ENCODE data around the gene KRTAP20-1. TPM values are rescaled to one million over a fixed set of nuclear protein-coding genes. Genes with fewer than 3 reads are reported as not detected.

KRTAP20-1 gene
- total RNA-seq, 1 donor from 2014 or later, result not detected

- Mint-ChIP-seq H3K27me3 (ENCODE audit: low read depth) (no peaks in the 10 kb centered on the region), H3K4me3 (no peak within 1 kb of the TSS), H3K9me3 (peaks cover 42% of the 10 kb centered on the region), H3K27ac (no peak within 1 kb of the TSS), H3K36me3 (no peaks in the 10 kb centered on the region), H3K4me1 (no peaks in the 10 kb centered on the region)
- no peak for DNase-seq (ENCODE audit: low spot score in 2 of 2, unreplicated experiment in 2 of 2)
- TF ChIP-seq CTCF (IDR thresholded peaks at IDR 0.05; ENCODE audit: unreplicated experiment), result no peak
Observed at GRCh38 chr21:30590297-30590696, 25.9 kb upstream of the KRTAP20-1 start, which contains the start of gene KRTAP22-2. Gene KRTAP22-2, minus strand, starts transcription at chr21:30590397.

GRCh38 chr21:30592140-30592539 is 24.1 kb upstream of the KRTAP20-1 start, which contains the start of gene KRTAP6-3:
Gene KRTAP6-3, plus strand, starts transcription at chr21:30592440. Its CDS starts 6 bp downstream, at chr21:30592446.
- Mint-ChIP-seq H3K27me3 (ENCODE audit: low read depth) (no peaks in the 10 kb centered on the region), H3K27ac (no peak within 1 kb of the TSS), H3K4me3 (no peak within 1 kb of the TSS), H3K4me1 (no peaks in the 10 kb centered on the region), H3K9me3 (peaks cover 39% of the 10 kb centered on the region), H3K36me3 (no peaks in the 10 kb centered on the region)
- TF ChIP-seq CTCF (IDR thresholded peaks at IDR 0.05; ENCODE audit: unreplicated experiment), result no peak
- DNase-seq (ENCODE audit: low spot score in 2 of 2, unreplicated experiment in 2 of 2), result no peak

- Mint-ChIP-seq H3K9me3 (peaks cover 62% of the 10 kb centered on the region), H3K4me1 (no peaks in the 10 kb centered on the region), H3K36me3 (no peaks in the 10 kb centered on the region), H3K4me3 (no peak within 1 kb of the TSS), H3K27me3 (ENCODE audit: low read depth) (no peaks in the 10 kb centered on the region), H3K27ac (no peak within 1 kb of the TSS)
- no peak for TF ChIP-seq CTCF (IDR thresholded peaks at IDR 0.05; ENCODE audit: unreplicated experiment)
- DNase-seq (ENCODE audit: low spot score in 2 of 2, unreplicated experiment in 2 of 2), result no peak
Observed at GRCh38 chr21:30598802-30599201, 17.4 kb upstream of the KRTAP20-1 start, which contains the start of gene KRTAP6-2. Gene KRTAP6-2, minus strand, starts transcription at chr21:30598902. Its CDS starts 28 bp downstream, at chr21:30598874.

- Mint-ChIP-seq H3K27me3 (ENCODE audit: low read depth) (no peaks in the 10 kb centered on the region), H3K36me3 (no peaks in the 10 kb centered on the region), H3K4me1 (no peaks in the 10 kb centered on the region), H3K4me3 (no peak within 1 kb of the TSS), H3K27ac (no peak within 1 kb of the TSS), H3K9me3 (peaks cover 53% of the 10 kb centered on the region)
- DNase-seq (ENCODE audit: low spot score in 2 of 2, unreplicated experiment in 2 of 2), result no peak
- no peak for TF ChIP-seq CTCF (IDR thresholded peaks at IDR 0.05; ENCODE audit: unreplicated experiment)
Observed at GRCh38 chr21:30600787-30601186, 15.4 kb upstream of the KRTAP20-1 start, which contains the start of gene KRTAP22-1. Gene KRTAP22-1, plus strand, starts transcription at chr21:30601087.

- no peak for TF ChIP-seq CTCF (IDR thresholded peaks at IDR 0.05; ENCODE audit: unreplicated experiment)
- no peaks in the 10 kb centered on the region for H3K36me3 Mint-ChIP-seq
Observed at GRCh38 chr21:30605968-30606367, 10.3 kb upstream of the KRTAP20-1 start.

GRCh38 chr21:30612132-30612531 is 4.1 kb upstream of the KRTAP20-1 start:
- peaks cover 64% of the 10 kb centered on the region for H3K9me3 Mint-ChIP-seq
- H3K4me3 Mint-ChIP-seq, result no peak overlapping the region
- no peak for DNase-seq (ENCODE audit: low spot score in 2 of 2, unreplicated experiment in 2 of 2)
- no peaks in the 10 kb centered on the region for H3K4me1 Mint-ChIP-seq
- H3K27me3 Mint-ChIP-seq (ENCODE audit: low read depth), result no peaks in the 10 kb centered on the region
- no peaks in the 10 kb centered on the region for H3K36me3 Mint-ChIP-seq
- no peak overlapping the region for H3K27ac Mint-ChIP-seq
- no peak for TF ChIP-seq CTCF (IDR thresholded peaks at IDR 0.05; ENCODE audit: unreplicated experiment)

More at GRCh38 chr21:30605968-30606367, 10.3 kb upstream of the KRTAP20-1 start:
- H3K27ac Mint-ChIP-seq, result no peak overlapping the region
- DNase-seq (ENCODE audit: low spot score in 2 of 2, unreplicated experiment in 2 of 2), result no peak
- no peaks in the 10 kb centered on the region for H3K27me3 Mint-ChIP-seq (ENCODE audit: low read depth)
- H3K4me3 Mint-ChIP-seq, result no peak overlapping the region
- H3K4me1 Mint-ChIP-seq, result no peaks in the 10 kb centered on the region
- H3K9me3 Mint-ChIP-seq, result peaks cover 56% of the 10 kb centered on the region

Data from mesothelial cell of epicardium (in vitro differentiated cells).